Fibroblast of mammary gland (primary cell): Measurements from ENCODE around the gene CYTIP.

Experiments
- DNase-seq: peaks from one replicate; pipeline ENCODE4 v3.0.0-alpha.2; 2010; ENCODE audit warnings: low read depth
- H3K4me3 ChIP-seq: 2 replicates; pipeline ENCODE4 v1.5.1; 2011; ENCODE audit warnings: low read depth, mild to moderate bottlenecking, low read length, moderate library complexity; ENCODE audit not compliant: control insufficient read depth
- TF ChIP-seq, protein P1 (sequence below): conservative IDR thresholded peaks from 2 replicates; pipeline ENCODE4 v1.5.1; 2011; ENCODE audit warnings: low read depth, low read length, inconsistent platforms; ENCODE audit not compliant: control insufficient read depth, insufficient read depth

CYTIP gene

GRCh38 chr2:157475722-157476390 lies 32.0 kb upstream of the CYTIP start:
- DNase-seq = no peak
- TF ChIP-seq, protein P1, sequence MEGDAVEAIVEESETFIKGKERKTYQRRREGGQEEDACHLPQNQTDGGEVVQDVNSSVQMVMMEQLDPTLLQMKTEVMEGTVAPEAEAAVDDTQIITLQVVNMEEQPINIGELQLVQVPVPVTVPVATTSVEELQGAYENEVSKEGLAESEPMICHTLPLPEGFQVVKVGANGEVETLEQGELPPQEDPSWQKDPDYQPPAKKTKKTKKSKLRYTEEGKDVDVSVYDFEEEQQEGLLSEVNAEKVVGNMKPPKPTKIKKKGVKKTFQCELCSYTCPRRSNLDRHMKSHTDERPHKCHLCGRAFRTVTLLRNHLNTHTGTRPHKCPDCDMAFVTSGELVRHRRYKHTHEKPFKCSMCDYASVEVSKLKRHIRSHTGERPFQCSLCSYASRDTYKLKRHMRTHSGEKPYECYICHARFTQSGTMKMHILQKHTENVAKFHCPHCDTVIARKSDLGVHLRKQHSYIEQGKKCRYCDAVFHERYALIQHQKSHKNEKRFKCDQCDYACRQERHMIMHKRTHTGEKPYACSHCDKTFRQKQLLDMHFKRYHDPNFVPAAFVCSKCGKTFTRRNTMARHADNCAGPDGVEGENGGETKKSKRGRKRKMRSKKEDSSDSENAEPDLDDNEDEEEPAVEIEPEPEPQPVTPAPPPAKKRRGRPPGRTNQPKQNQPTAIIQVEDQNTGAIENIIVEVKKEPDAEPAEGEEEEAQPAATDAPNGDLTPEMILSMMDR = no peak
- no peak overlapping the region for H3K4me3 ChIP-seq

GRCh38 chr2:157473581-157473980 lies 29.7 kb upstream of the CYTIP start:
- no peak overlapping the region for H3K4me3 ChIP-seq
- DNase-seq = peak; percentile 14
- TF ChIP-seq, protein P1 = no peak

GRCh38 chr2:157471078-157471477 lies 27.2 kb upstream of the CYTIP start:
- DNase-seq = no peak
- TF ChIP-seq, protein P1 = no peak
- H3K4me3 ChIP-seq = no peak overlapping the region

GRCh38 chr2:157470321-157470720 lies 26.4 kb upstream of the CYTIP start:
- no peak for DNase-seq
- no peak overlapping the region for H3K4me3 ChIP-seq

GRCh38 chr2:157469726-157470125 lies 25.8 kb upstream of the CYTIP start:
- DNase-seq = no peak
- TF ChIP-seq, protein P1 = no peak
- H3K4me3 ChIP-seq = no peak overlapping the region

More at GRCh38 chr2:157470321-157470720, 26.4 kb upstream of the CYTIP start:
- TF ChIP-seq, protein P1 = no peak

GRCh38 chr2:157468931-157469708 lies 25.2 kb upstream of the CYTIP start:
- DNase-seq = peak; percentile 69
- TF ChIP-seq, protein P1 = no peak
- H3K4me3 ChIP-seq = no peak overlapping the region
